HG03196 (cell line): ENCODE results near the gene C17orf50.

Experiments used
- ATAC-seq: cut with Tn5 transposase; IDR thresholded peaks from one replicate; pipeline ENCODE4 v1.9.1; 2021; ENCODE audit not compliant: unreplicated experiment

The C17orf50 gene

DNA sequence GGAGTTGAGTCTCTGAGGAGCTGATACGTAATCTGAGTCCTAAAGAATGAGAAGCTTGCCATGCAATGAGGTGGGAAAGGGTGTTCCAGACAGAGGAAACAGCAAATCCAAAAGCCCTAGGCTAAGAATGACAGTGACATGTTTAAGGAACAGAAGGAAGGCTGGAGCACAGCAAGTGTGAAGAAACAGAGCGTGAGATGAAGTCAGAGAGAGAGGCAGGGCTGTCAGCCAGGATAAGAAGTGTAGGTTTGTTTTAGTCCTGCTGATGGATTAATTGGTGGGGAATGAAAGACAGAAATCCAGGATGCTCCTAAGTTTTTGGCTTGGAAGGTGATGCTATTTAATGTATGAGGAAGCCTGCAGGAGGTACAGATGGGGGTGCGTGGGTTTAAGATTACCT is 20.3 kb downstream of the C17orf50 start:
- no peak for ATAC-seq

GRCh38 chr17:35784895-35785294 is 24.2 kb downstream of the C17orf50 start:
- no peak for ATAC-seq

DNA sequence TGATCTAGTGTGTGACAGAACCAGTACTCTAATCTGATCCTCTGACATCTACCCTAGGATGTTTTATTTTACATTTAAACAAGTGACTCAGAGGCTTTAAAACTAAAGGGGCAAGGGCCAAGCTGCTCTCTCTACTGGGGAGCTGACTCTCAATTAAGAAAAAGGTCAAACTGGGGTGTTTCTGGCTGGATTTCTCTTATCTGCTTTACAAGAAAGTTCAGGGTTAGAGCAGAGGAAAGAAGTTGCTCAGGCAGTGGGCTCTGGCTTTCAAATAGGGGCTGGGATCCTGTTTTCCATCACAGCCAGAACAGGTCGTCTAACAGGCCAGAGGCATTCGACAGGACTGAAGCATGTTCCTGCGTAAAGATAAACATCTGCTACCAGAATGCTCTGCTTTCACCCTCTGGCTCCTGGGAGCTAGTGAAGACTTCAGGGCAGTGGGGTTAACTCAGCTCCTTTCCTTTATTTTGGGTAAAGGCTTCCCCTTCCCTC is 26.3 kb downstream of the C17orf50 start:
- no peak for ATAC-seq

DNA sequence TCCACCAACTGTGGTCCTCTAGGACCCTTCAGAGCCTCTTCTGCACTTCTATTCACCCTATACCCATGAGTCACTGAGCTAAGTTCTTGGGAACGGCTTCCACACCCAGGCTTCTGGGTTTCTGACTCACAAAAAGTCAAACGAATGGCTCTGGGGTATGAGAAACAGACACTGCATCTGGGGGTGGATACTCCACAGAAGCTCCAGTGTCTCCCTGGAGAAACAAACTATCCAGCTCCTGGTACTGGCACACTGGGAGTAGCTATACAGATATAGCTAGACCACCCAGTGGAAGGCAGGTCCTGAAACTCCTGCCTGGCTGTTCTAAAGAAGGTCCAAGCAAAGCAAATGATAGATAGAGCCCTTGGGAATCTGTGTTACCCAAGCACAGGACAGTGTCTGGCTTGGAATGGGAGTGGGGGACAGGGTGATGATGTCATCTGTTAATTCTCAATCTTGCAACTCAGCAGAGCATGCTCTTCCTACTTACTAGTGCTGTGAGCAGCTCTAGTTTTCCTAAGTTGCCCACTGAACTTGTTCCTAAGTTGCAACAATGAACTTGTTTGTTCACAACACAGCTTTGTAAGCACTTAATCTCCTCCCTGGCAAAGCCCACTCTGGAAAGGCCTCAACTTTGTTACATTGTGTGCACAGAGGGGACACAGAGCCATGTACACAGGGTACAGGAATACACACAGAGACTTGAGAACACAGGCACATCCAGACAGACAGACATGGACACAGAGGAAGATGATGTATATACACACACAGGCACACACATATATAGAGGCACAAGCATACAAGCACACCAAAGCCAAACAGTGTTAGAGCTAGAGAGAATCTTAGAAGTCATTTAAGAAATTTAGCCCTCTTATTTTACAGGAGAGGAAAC is 28.0 kb downstream of the C17orf50 start:
- no peak for ATAC-seq

GRCh38 chr17:35790841-35791240 is 30.2 kb downstream of the C17orf50 start:
- ATAC-seq, result no peak

DNA sequence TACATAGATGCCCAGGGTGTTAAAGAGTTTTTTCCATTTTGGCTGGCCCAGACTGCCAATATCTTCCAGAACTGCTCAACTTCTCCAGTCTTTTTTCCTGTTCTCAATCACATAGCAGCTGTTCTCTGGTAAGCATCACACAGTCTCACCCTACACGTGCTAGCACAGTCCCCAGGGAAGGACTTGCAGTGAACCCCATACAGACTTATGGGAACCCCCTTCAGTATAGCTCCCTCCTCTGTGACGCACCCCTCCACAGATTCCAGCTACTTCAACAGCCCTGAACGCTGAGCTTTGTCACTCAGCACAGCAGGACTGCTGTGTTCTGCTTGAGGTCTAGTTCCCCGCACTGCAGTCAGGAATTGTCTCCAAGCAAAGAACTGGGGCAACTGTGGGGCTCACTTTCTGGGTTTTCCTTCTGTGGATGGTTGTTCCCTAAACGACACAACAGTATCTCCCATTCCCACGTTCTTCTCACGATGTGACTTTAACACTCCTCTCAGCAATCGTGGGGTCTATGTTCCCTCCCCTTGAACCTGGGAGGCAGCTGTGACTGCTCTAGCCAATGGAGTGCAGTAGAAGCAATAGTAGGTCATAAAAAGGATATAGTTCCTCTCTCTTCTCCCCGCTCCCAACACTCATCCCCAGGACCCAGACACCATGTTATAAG is 31.1 kb downstream of the C17orf50 start:
- ATAC-seq, result no peak

DNA sequence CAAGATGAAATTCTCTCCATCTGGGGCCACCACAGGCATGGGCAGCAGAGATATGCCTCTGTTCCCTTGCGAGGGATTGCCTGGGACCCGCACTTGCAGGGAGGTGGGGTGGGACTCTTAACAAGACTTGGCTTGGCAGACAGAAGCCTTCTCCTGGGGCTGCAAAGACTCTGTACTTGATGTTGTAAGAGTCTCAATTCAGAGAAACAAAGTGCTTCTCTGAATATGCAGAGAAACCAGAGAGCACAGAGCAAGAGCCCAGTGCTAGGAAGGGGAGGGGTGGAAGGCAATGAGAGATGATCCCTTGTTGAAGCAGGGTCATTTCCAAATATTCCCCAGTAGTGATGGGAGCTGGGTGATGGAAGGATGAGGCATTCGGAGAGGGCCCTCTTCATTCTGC is 32.6 kb downstream of the C17orf50 start:
- no peak for ATAC-seq

DNA sequence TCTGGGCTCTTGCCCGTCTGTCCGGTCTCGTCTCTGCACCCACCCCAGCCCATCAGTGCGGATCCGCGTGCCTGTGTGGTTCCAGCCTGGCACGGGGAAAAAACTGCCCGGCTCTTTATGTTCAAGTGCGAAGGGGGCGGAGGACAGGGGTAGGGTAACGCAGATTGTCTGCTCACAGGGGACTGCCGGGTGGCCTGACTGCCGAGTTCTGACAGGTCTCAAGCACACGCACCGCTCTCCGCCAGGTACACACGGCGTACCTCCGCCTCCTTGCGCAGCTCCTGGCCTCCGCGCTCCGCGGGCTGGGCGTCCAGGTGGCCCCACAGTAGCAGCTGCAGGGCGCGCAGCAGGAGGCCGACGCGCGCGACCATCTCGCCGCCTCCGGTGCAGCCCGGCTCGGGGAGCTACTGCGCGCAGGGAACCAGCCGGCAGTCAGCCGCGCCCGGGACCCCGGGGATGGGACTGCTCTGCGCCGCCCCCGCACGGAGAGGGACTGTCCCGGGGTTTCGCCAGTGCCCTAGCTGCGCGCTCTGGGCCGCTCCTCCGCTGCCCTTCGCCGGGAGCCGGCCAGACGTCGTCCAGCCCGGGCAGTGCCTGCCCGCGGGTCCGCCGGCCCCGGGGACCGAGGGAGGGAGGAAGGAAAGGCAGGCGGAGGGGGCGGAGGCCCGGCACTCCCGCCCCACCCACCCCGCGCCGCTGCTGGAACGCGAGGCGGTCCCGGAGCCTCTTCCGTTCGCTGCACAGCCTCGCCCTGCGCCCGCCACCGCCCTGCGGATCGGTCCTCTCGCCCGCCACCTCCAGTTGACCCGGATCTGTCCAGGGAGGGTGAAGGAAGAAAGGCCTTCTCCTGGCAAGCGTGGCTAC is 34.6 kb downstream of the C17orf50 start, which contains the start of gene MMP28:
TSS of gene MMP28 (minus strand) at position 635 of the 864 bp plus-strand sequence. CDS start at position 371, 264 bp downstream.
- no peak for ATAC-seq

GRCh38 chr17:35795871-35796265 is 35.2 kb downstream of the C17orf50 start:
- no peak for ATAC-seq

- ATAC-seq, result no peak
Observed at GRCh38 chr17:35796942-35797341, 36.3 kb downstream of the C17orf50 start.

DNA sequence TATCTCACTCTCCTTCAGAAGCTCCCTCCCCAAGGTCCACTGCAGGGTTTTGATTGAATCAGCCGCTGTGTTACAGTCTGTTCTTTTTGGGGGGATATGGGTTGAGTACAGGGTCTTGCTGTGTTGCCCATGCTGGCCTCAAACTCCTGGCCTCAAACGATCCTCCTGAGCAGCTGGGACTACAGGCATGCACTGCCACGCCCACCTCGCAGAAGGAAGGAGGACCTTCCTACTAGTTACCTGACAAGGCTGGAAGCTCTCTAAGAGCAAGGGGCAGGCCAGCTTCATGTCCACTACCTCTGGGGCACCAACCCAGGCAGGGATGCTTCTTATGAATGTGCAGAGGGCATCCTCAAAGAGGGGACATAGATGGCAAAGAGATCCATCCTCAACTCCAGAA is 36.7 kb downstream of the C17orf50 start:
- no peak for ATAC-seq

- ATAC-seq, result no peak
Observed at GRCh38 chr17:35797918-35798317, 37.2 kb downstream of the C17orf50 start.

DNA sequence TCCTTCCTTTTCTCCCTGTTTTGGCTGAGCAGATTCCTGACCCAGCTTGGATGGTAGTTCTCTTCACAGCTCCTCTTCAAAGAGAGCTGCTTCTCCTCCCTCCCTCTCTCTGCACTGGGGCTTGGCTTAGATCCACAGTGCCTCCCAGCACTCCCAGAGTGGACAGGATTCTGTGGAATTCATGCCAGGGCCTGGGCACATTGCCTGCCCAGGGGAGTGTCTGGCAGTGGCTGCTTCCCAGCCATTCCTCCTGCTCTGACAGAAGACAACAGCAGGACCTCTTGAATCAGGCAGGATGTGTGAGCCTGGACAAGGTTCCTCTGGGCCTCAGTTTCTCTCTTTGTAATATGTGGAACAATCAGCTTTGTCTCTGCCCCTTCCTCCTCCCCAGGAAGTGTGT is 39.3 kb downstream of the C17orf50 start:
- ATAC-seq, result no peak

GRCh38 chr17:35801583-35802224 is 41.0 kb downstream of the C17orf50 start:
- no peak for ATAC-seq

GRCh38 chr17:35804658-35805192 is 44.0 kb downstream of the C17orf50 start:
- ATAC-seq, result no peak

- ATAC-seq, result no peak
Observed at GRCh38 chr17:35807371-35808144, 46.9 kb downstream of the C17orf50 start.

DNA sequence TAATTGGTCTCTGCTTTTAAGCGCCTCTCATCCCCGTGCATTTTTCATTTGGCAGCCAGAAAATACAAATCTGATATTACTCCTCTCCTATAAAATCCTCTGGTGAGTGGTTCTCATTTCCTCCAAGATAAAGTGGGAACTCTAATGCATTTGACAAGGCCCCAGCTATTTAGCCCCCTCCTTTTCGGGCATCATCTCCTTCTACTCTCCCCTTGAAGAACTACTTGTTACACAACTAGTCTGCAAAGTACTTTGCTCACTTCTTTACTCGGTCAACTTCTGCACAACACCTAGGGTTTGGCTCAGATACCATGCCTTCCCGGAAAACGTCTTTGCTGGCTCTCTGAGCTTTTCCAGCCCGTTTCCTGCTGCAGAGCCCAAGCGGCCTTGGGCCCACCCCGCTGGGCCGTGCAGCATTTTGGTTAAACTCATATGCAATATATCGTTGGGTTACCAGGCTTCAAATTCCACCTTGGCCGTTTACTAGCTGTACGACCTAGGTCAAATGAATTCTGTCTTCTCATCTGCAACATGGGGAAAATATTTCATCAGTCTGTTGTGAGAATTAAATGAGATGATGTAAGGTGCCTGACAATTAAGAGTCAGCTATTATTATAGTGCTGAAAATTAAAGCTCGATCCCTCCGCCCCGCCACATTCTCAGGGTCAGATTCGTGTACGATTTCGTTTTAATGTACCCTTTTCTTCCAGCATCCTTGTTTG is 47.7 kb downstream of the C17orf50 start:
- ATAC-seq, result no peak

DNA sequence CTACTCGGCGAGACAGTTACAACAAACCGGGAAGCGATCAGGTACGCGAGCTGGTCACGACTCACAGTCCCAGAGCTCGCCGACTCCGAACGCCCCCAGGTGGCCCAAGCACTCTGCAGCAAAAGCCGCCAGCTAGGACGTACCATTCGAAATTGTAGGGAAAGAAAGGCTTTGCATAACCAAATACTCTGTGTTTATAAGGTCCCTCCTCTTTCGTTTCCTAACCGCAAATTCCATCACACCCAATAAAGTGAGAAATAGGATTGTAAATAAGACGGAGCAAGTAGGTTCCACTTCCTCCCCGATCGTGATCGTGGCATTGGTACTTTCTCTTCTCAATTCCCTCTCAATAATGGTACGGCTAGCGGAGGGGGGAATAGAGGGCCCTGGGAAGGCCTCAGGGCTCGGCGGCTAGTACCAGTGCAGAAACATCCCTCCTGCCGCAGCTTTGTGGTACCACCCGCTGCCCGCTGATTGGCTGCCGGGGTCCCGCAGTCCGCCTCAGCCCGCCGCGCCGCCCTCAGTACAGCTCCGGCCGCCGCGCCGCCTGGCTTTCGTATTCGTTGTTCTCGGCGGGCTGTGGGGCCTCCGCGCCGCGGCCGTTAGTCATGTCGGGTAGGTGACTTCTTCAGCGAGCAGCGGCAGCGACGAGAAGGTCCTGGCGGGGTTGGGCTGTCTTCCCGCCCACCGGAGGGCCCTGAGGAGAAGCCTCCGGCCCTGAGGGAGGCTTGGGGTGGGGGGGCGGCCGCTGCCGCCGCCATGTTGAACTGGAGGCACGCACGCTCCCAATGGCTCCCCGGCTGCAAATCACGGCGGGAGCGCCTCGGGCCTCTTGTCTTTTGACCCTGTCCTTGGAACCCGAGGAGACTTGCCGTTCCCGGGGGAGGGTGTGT is 48.5 kb downstream of the C17orf50 start, which contains the start of gene TAF15:
TSS of gene TAF15 (plus strand) at position 523 of the 893 bp plus-strand sequence. CDS start at position 609, 86 bp downstream.
- peak; percentile 91 for ATAC-seq
